Measurements from ENCODE around the gene STK24.

Gene STK24

DNA sequence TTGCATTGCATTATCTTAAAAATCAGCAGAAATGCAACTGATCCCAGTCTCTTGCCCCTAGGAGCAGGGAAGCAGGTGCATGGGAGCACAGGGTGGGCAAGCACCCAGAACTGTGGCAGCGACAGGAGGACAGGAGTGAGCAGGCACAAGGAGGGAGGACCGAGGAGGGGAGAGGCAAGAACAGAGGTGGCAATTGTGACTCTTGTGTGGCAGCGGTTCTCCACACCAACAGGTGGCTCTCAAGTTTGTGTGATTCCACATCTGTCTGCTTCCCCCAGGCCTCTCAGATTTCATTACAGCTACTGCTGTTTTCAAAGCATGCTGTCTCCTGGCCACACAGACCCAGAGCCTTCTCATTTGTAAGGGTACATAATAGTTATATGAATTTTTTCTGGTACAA lies 108.5 kb downstream of the STK24 start:
- no peak overlapping the region for H3K4me2 ChIP-seq (ENCODE audit: low read depth, low read length, poor library complexity, severe bottlenecking)
- no peaks in the 10 kb centered on the region for H3K9me3 ChIP-seq (ENCODE audit: insufficient read depth, low read length)
- H3K27me3 ChIP-seq (ENCODE audit: low read length), result no peaks in the 10 kb centered on the region
- no peak overlapping the region for H3K9ac ChIP-seq (ENCODE audit: low read length)
- H3K27ac ChIP-seq (ENCODE audit: low read depth, low read length), result no peak overlapping the region
- H3K9me2 ChIP-seq (replicated peaks; ENCODE audit: insufficient read depth, low read length), result no peaks in the 10 kb centered on the region
- H3F3A ChIP-seq (ENCODE audit: insufficient read depth), result no peaks in the 10 kb centered on the region
- no peak overlapping the region for H3K4me3 ChIP-seq (ENCODE audit: insufficient read depth, low read length, poor library complexity, severe bottlenecking)
- no peaks in the 10 kb centered on the region for H3K79me2 ChIP-seq (ENCODE audit: insufficient read depth, low read length)
- TF ChIP-seq, protein P1, sequence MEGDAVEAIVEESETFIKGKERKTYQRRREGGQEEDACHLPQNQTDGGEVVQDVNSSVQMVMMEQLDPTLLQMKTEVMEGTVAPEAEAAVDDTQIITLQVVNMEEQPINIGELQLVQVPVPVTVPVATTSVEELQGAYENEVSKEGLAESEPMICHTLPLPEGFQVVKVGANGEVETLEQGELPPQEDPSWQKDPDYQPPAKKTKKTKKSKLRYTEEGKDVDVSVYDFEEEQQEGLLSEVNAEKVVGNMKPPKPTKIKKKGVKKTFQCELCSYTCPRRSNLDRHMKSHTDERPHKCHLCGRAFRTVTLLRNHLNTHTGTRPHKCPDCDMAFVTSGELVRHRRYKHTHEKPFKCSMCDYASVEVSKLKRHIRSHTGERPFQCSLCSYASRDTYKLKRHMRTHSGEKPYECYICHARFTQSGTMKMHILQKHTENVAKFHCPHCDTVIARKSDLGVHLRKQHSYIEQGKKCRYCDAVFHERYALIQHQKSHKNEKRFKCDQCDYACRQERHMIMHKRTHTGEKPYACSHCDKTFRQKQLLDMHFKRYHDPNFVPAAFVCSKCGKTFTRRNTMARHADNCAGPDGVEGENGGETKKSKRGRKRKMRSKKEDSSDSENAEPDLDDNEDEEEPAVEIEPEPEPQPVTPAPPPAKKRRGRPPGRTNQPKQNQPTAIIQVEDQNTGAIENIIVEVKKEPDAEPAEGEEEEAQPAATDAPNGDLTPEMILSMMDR (IDR thresholded peaks at IDR 0.05; ENCODE audit: insufficient read depth, low read length, poor library complexity, severe bottlenecking), result no peak
- no peak for TF ChIP-seq EZH2phosphoT487 (conservative IDR thresholded peaks at IDR 0.05; ENCODE audit: low read length)
- no peaks in the 10 kb centered on the region for H4K20me1 ChIP-seq (ENCODE audit: low read depth, low read length)
- no peak overlapping the region for H2AFZ ChIP-seq (ENCODE audit: low read depth, low read length, severe bottlenecking)
- no peaks in the 10 kb centered on the region for H3K36me3 ChIP-seq (ENCODE audit: low read length)

DNA sequence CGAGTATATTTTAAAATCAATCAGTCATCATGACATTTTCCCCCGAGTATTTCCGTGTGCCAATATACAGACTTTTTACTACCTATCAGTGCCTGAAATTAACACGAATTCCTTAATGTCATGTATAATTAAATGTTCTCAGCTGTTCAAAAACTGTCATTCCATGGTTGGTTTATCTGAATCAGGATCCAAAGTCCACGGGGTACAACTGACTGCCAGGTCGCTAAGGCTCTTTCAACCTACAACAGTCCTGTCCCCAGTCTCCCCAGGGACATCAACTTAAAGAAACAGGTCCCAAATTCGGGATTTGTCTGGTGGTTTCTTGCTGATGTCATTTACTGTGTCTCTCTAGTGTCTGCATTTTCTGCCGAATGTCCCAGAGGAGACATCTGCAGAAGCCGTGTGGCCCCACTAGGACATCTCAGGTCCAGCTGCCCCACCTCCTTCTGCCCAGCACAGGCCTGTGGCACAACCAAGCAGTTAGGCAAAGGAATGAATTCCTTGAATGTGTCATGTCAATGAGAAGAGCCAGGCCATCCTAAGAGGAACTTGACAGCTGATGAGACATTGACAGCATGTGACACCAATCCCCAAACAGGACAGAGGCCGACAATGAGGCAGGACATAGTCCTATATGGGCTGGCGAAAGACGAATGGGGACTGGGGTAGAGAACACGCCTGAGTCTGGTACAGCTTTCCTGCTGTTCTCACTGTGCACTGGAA lies 109.5 kb downstream of the STK24 start:
- no peak overlapping the region for H3K4me2 ChIP-seq (ENCODE audit: low read depth, low read length, poor library complexity, severe bottlenecking)
- no peaks in the 10 kb centered on the region for H3F3A ChIP-seq (ENCODE audit: insufficient read depth)
- no peak for TF ChIP-seq EZH2phosphoT487 (conservative IDR thresholded peaks at IDR 0.05; ENCODE audit: low read length)
- TF ChIP-seq, protein P1 (IDR thresholded peaks at IDR 0.05; ENCODE audit: insufficient read depth, low read length, poor library complexity, severe bottlenecking), result no peak
- H3K79me2 ChIP-seq (ENCODE audit: insufficient read depth, low read length), result no peaks in the 10 kb centered on the region
- no peak overlapping the region for H3K4me3 ChIP-seq (ENCODE audit: insufficient read depth, low read length, poor library complexity, severe bottlenecking)
- H4K20me1 ChIP-seq (ENCODE audit: low read depth, low read length), result no peaks in the 10 kb centered on the region
- H3K27ac ChIP-seq (ENCODE audit: low read depth, low read length), result no peak overlapping the region
- H2AFZ ChIP-seq (ENCODE audit: low read depth, low read length, severe bottlenecking), result no peak overlapping the region
- H3K36me3 ChIP-seq (ENCODE audit: low read length), result no peaks in the 10 kb centered on the region
- no peaks in the 10 kb centered on the region for H3K27me3 ChIP-seq (ENCODE audit: low read length)
- H3K9me3 ChIP-seq (ENCODE audit: insufficient read depth, low read length), result no peaks in the 10 kb centered on the region
- no peak overlapping the region for H3K9ac ChIP-seq (ENCODE audit: low read length)
- no peaks in the 10 kb centered on the region for H3K9me2 ChIP-seq (replicated peaks; ENCODE audit: insufficient read depth, low read length)

DNA sequence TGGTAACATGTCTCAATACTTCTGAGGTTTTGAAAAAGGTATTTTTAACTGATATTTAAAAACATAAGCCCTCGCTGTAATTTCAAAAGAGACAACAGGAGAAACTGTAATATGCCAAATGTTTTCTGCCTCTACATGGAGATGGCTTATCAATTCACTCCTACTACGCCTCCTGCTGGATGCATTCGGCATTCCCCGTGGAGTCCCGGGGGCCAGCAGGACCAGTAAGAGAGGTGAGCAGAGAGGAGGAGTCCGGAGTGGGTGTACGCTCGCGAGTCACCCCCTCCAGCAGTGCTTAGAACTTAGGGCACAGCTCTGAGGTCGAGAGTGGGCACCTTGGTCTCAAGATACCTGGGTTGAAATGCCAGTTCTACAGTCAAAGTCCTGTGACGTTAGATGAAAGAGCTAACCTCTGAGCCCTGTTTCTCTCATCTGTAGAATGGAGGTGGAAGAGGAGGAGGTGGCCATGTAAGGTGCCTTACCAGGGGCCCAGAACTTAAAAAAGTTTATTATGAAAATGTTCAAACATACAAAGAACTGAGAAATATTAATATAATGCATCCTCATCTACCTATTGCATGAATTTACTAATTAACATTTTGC lies 110.2 kb downstream of the STK24 start:
- H3K27me3 ChIP-seq (ENCODE audit: low read length), result no peaks in the 10 kb centered on the region
- no peaks in the 10 kb centered on the region for H3K79me2 ChIP-seq (ENCODE audit: insufficient read depth, low read length)
- no peaks in the 10 kb centered on the region for H3K9me2 ChIP-seq (replicated peaks; ENCODE audit: insufficient read depth, low read length)
- no peak overlapping the region for H2AFZ ChIP-seq (ENCODE audit: low read depth, low read length, severe bottlenecking)
- H3K36me3 ChIP-seq (ENCODE audit: low read length), result no peaks in the 10 kb centered on the region
- no peak overlapping the region for H3K27ac ChIP-seq (ENCODE audit: low read depth, low read length)
- no peaks in the 10 kb centered on the region for H3F3A ChIP-seq (ENCODE audit: insufficient read depth)
- no peak overlapping the region for H3K4me2 ChIP-seq (ENCODE audit: low read depth, low read length, poor library complexity, severe bottlenecking)
- no peak overlapping the region for H3K4me3 ChIP-seq (ENCODE audit: insufficient read depth, low read length, poor library complexity, severe bottlenecking)
- no peaks in the 10 kb centered on the region for H4K20me1 ChIP-seq (ENCODE audit: low read depth, low read length)
- no peaks in the 10 kb centered on the region for H3K9me3 ChIP-seq (ENCODE audit: insufficient read depth, low read length)
- TF ChIP-seq, protein P1 (IDR thresholded peaks at IDR 0.05; ENCODE audit: insufficient read depth, low read length, poor library complexity, severe bottlenecking), result peak; percentile 47
- TF ChIP-seq EZH2phosphoT487 (conservative IDR thresholded peaks at IDR 0.05; ENCODE audit: low read length), result no peak
- no peak overlapping the region for H3K9ac ChIP-seq (ENCODE audit: low read length)

Data from SU-DHL-6 (cell line).